ENCODE results near the gene MDFIC.

Gene MDFIC

GRCh38 chr7:115044224-115044623 is 122.3 kb downstream of the MDFIC start:
- no peaks in the 10 kb centered on the region for H3K27me3 ChIP-seq (ENCODE audit: control insufficient read depth in 2 of 2, insufficient read depth in 2 of 2, low read length in 2 of 2)
- H3K27ac ChIP-seq (ENCODE audit: low read depth in 2 of 2, low read length in 2 of 2): no peak overlapping the region
- no peak overlapping the region for H3K9ac ChIP-seq (ENCODE audit: low read depth in 1 of 2, low read length in 2 of 2)
- H3K36me3 ChIP-seq (ENCODE audit: control insufficient read depth in 2 of 2, insufficient read depth in 2 of 2, low read length in 2 of 2): no peaks in the 10 kb centered on the region
- no peak overlapping the region for H3K4me3 ChIP-seq (ENCODE audit: low read length in 2 of 2)
- H3K4me1 ChIP-seq (ENCODE audit: control insufficient read depth in 2 of 2, insufficient read depth in 2 of 2, low read length in 2 of 2): no peaks in the 10 kb centered on the region
- no peaks in the 10 kb centered on the region for H3K9me3 ChIP-seq (ENCODE audit: control insufficient read depth in 2 of 2, low read length in 2 of 2)

GRCh38 chr7:115047958-115048720 is 126.2 kb downstream of the MDFIC start:
- no peaks in the 10 kb centered on the region for H3K36me3 ChIP-seq (ENCODE audit: control insufficient read depth in 2 of 2, insufficient read depth in 2 of 2, low read length in 2 of 2)
- no peak overlapping the region for H3K4me3 ChIP-seq (ENCODE audit: low read length in 2 of 2)
- H3K9ac ChIP-seq (ENCODE audit: low read depth in 1 of 2, low read length in 2 of 2): no peak overlapping the region
- H3K27me3 ChIP-seq (ENCODE audit: control insufficient read depth in 2 of 2, insufficient read depth in 2 of 2, low read length in 2 of 2): no peaks in the 10 kb centered on the region
- H3K27ac ChIP-seq (ENCODE audit: low read depth in 2 of 2, low read length in 2 of 2): no peak overlapping the region
- no peaks in the 10 kb centered on the region for H3K9me3 ChIP-seq (ENCODE audit: control insufficient read depth in 2 of 2, low read length in 2 of 2)
- no peaks in the 10 kb centered on the region for H3K4me1 ChIP-seq (ENCODE audit: control insufficient read depth in 2 of 2, insufficient read depth in 2 of 2, low read length in 2 of 2)

- Histone ChIP-seq H3K4me1 (ENCODE audit: control insufficient read depth in 2 of 2, insufficient read depth in 2 of 2, low read length in 2 of 2) (no peaks in the 10 kb centered on the region), H3K36me3 (ENCODE audit: control insufficient read depth in 2 of 2, insufficient read depth in 2 of 2, low read length in 2 of 2) (no peaks in the 10 kb centered on the region), H3K27ac (ENCODE audit: low read depth in 2 of 2, low read length in 2 of 2) (no peak overlapping the region), H3K9me3 (ENCODE audit: control insufficient read depth in 2 of 2, low read length in 2 of 2) (no peaks in the 10 kb centered on the region), H3K9ac (ENCODE audit: low read depth in 1 of 2, low read length in 2 of 2) (no peak overlapping the region), H3K4me3 (ENCODE audit: low read length in 2 of 2) (no peak overlapping the region), H3K27me3 (ENCODE audit: control insufficient read depth in 2 of 2, insufficient read depth in 2 of 2, low read length in 2 of 2) (no peaks in the 10 kb centered on the region)
Observed at GRCh38 chr7:115052706-115053105, 130.8 kb downstream of the MDFIC start.

GRCh38 chr7:115054478-115055065 is 132.7 kb downstream of the MDFIC start:
- no peaks in the 10 kb centered on the region for H3K9me3 ChIP-seq (ENCODE audit: control insufficient read depth in 2 of 2, low read length in 2 of 2)

GRCh38 chr7:115056019-115056418 is 134.1 kb downstream of the MDFIC start:
- H3K4me3 ChIP-seq (ENCODE audit: low read length in 2 of 2): no peak overlapping the region
- no peaks in the 10 kb centered on the region for H3K9me3 ChIP-seq (ENCODE audit: control insufficient read depth in 2 of 2, low read length in 2 of 2)
- H3K4me1 ChIP-seq (ENCODE audit: control insufficient read depth in 2 of 2, insufficient read depth in 2 of 2, low read length in 2 of 2): no peaks in the 10 kb centered on the region
- H3K27me3 ChIP-seq (ENCODE audit: control insufficient read depth in 2 of 2, insufficient read depth in 2 of 2, low read length in 2 of 2): no peaks in the 10 kb centered on the region
- H3K9ac ChIP-seq (ENCODE audit: low read depth in 1 of 2, low read length in 2 of 2): no peak overlapping the region
- no peaks in the 10 kb centered on the region for H3K36me3 ChIP-seq (ENCODE audit: control insufficient read depth in 2 of 2, insufficient read depth in 2 of 2, low read length in 2 of 2)
- H3K27ac ChIP-seq (ENCODE audit: low read depth in 2 of 2, low read length in 2 of 2): no peak overlapping the region

More at GRCh38 chr7:115054478-115055065, 132.7 kb downstream of the MDFIC start:
- Histone ChIP-seq H3K4me3 (ENCODE audit: low read length in 2 of 2) (no peak overlapping the region), H3K27me3 (ENCODE audit: control insufficient read depth in 2 of 2, insufficient read depth in 2 of 2, low read length in 2 of 2) (no peaks in the 10 kb centered on the region), H3K4me1 (ENCODE audit: control insufficient read depth in 2 of 2, insufficient read depth in 2 of 2, low read length in 2 of 2) (no peaks in the 10 kb centered on the region), H3K9ac (ENCODE audit: low read depth in 1 of 2, low read length in 2 of 2) (no peak overlapping the region), H3K27ac (ENCODE audit: low read depth in 2 of 2, low read length in 2 of 2) (no peak overlapping the region), H3K36me3 (ENCODE audit: control insufficient read depth in 2 of 2, insufficient read depth in 2 of 2, low read length in 2 of 2) (no peaks in the 10 kb centered on the region)

- no peaks in the 10 kb centered on the region for H3K27me3 ChIP-seq (ENCODE audit: control insufficient read depth in 2 of 2, insufficient read depth in 2 of 2, low read length in 2 of 2)
- no peak overlapping the region for H3K9ac ChIP-seq (ENCODE audit: low read depth in 1 of 2, low read length in 2 of 2)
- H3K9me3 ChIP-seq (ENCODE audit: control insufficient read depth in 2 of 2, low read length in 2 of 2): no peaks in the 10 kb centered on the region
- no peak overlapping the region for H3K27ac ChIP-seq (ENCODE audit: low read depth in 2 of 2, low read length in 2 of 2)
- H3K4me1 ChIP-seq (ENCODE audit: control insufficient read depth in 2 of 2, insufficient read depth in 2 of 2, low read length in 2 of 2): no peaks in the 10 kb centered on the region
- H3K4me3 ChIP-seq (ENCODE audit: low read length in 2 of 2): no peak overlapping the region
- no peaks in the 10 kb centered on the region for H3K36me3 ChIP-seq (ENCODE audit: control insufficient read depth in 2 of 2, insufficient read depth in 2 of 2, low read length in 2 of 2)
Observed at GRCh38 chr7:115058726-115059125, 136.8 kb downstream of the MDFIC start.

- Histone ChIP-seq H3K36me3 (ENCODE audit: control insufficient read depth in 2 of 2, insufficient read depth in 2 of 2, low read length in 2 of 2) (no peaks in the 10 kb centered on the region), H3K27ac (ENCODE audit: low read depth in 2 of 2, low read length in 2 of 2) (no peak overlapping the region), H3K4me1 (ENCODE audit: control insufficient read depth in 2 of 2, insufficient read depth in 2 of 2, low read length in 2 of 2) (no peaks in the 10 kb centered on the region), H3K27me3 (ENCODE audit: control insufficient read depth in 2 of 2, insufficient read depth in 2 of 2, low read length in 2 of 2) (no peaks in the 10 kb centered on the region), H3K4me3 (ENCODE audit: low read length in 2 of 2) (no peak overlapping the region), H3K9ac (ENCODE audit: low read depth in 1 of 2, low read length in 2 of 2) (no peak overlapping the region), H3K9me3 (ENCODE audit: control insufficient read depth in 2 of 2, low read length in 2 of 2) (no peaks in the 10 kb centered on the region)
Observed at GRCh38 chr7:115059321-115059720, 137.4 kb downstream of the MDFIC start.

GRCh38 chr7:115060095-115060870 is 138.4 kb downstream of the MDFIC start:
- H3K27me3 ChIP-seq (ENCODE audit: control insufficient read depth in 2 of 2, insufficient read depth in 2 of 2, low read length in 2 of 2): no peaks in the 10 kb centered on the region
- H3K9me3 ChIP-seq (ENCODE audit: control insufficient read depth in 2 of 2, low read length in 2 of 2): no peaks in the 10 kb centered on the region
- H3K36me3 ChIP-seq (ENCODE audit: control insufficient read depth in 2 of 2, insufficient read depth in 2 of 2, low read length in 2 of 2): no peaks in the 10 kb centered on the region
- no peak overlapping the region for H3K9ac ChIP-seq (ENCODE audit: low read depth in 1 of 2, low read length in 2 of 2)
- H3K27ac ChIP-seq (ENCODE audit: low read depth in 2 of 2, low read length in 2 of 2): no peak overlapping the region
- no peak overlapping the region for H3K4me3 ChIP-seq (ENCODE audit: low read length in 2 of 2)
- H3K4me1 ChIP-seq (ENCODE audit: control insufficient read depth in 2 of 2, insufficient read depth in 2 of 2, low read length in 2 of 2): no peaks in the 10 kb centered on the region

- Histone ChIP-seq H3K27me3 (ENCODE audit: control insufficient read depth in 2 of 2, insufficient read depth in 2 of 2, low read length in 2 of 2) (no peaks in the 10 kb centered on the region), H3K4me3 (ENCODE audit: low read length in 2 of 2) (no peak overlapping the region), H3K9ac (ENCODE audit: low read depth in 1 of 2, low read length in 2 of 2) (no peak overlapping the region), H3K36me3 (ENCODE audit: control insufficient read depth in 2 of 2, insufficient read depth in 2 of 2, low read length in 2 of 2) (no peaks in the 10 kb centered on the region), H3K27ac (ENCODE audit: low read depth in 2 of 2, low read length in 2 of 2) (no peak overlapping the region), H3K4me1 (ENCODE audit: control insufficient read depth in 2 of 2, insufficient read depth in 2 of 2, low read length in 2 of 2) (no peaks in the 10 kb centered on the region), H3K9me3 (ENCODE audit: control insufficient read depth in 2 of 2, low read length in 2 of 2) (no peaks in the 10 kb centered on the region)
Observed at GRCh38 chr7:115066050-115066449, 144.2 kb downstream of the MDFIC start.

GRCh38 chr7:115066634-115067033 is 144.7 kb downstream of the MDFIC start:
- no peaks in the 10 kb centered on the region for H3K36me3 ChIP-seq (ENCODE audit: control insufficient read depth in 2 of 2, insufficient read depth in 2 of 2, low read length in 2 of 2)
- H3K4me1 ChIP-seq (ENCODE audit: control insufficient read depth in 2 of 2, insufficient read depth in 2 of 2, low read length in 2 of 2): no peaks in the 10 kb centered on the region
- no peak overlapping the region for H3K4me3 ChIP-seq (ENCODE audit: low read length in 2 of 2)
- H3K9me3 ChIP-seq (ENCODE audit: control insufficient read depth in 2 of 2, low read length in 2 of 2): no peaks in the 10 kb centered on the region
- no peak overlapping the region for H3K27ac ChIP-seq (ENCODE audit: low read depth in 2 of 2, low read length in 2 of 2)
- no peak overlapping the region for H3K9ac ChIP-seq (ENCODE audit: low read depth in 1 of 2, low read length in 2 of 2)
- no peaks in the 10 kb centered on the region for H3K27me3 ChIP-seq (ENCODE audit: control insufficient read depth in 2 of 2, insufficient read depth in 2 of 2, low read length in 2 of 2)
